Astrocyte of the spinal cord (primary cell): Measurements from ENCODE around the gene KCNIP4.

Source experiments
- DNase-seq: peaks from one replicate; pipeline ENCODE4 v3.0.0; 2011; ENCODE audit warnings: low read depth, low spot score
- H3K4me3 ChIP-seq: 2 replicates; pipeline ENCODE4 v1.5.1; 2011; ENCODE audit warnings: low read depth, mild to moderate bottlenecking, low read length, moderate library complexity
- CTCF ChIP-seq: IDR thresholded peaks from 2 replicates; pipeline ENCODE4 v1.5.1; 2012; ENCODE audit warnings: low read depth, mild to moderate bottlenecking, low read length, inconsistent platforms
- in situ Hi-C: cut with HindIII; loops from 2 replicates; pipeline ENCODE4 v1.10.0; 2017; ENCODE audit warnings: low sequenced_read_pairs

KCNIP4 gene

DNA sequence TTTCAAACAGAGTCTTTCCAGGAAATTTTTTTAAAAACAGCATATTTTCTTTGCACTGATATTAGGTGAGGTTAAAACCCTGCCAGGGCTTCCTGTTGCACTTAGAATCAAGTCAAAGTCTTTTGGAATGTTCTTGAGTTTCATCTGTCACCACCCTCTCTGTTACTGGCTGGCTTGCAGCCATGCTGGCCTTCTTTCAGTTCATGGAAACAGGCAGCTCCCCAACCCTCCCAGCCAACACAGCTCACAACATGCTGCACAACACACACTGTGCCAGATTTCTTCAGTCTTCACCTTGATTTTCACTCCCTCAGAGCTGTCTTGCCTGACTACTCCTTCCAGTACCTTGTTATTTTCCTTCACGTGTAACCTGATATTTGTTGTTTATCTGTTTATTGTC lies 129.5 kb downstream of the KCNIP4 start:
- peak; percentile 15 for DNase-seq
- in situ Hi-C loops: no loop called here
- TF ChIP-seq CTCF: no peak
- H3K4me3 ChIP-seq: no peak overlapping the region

DNA sequence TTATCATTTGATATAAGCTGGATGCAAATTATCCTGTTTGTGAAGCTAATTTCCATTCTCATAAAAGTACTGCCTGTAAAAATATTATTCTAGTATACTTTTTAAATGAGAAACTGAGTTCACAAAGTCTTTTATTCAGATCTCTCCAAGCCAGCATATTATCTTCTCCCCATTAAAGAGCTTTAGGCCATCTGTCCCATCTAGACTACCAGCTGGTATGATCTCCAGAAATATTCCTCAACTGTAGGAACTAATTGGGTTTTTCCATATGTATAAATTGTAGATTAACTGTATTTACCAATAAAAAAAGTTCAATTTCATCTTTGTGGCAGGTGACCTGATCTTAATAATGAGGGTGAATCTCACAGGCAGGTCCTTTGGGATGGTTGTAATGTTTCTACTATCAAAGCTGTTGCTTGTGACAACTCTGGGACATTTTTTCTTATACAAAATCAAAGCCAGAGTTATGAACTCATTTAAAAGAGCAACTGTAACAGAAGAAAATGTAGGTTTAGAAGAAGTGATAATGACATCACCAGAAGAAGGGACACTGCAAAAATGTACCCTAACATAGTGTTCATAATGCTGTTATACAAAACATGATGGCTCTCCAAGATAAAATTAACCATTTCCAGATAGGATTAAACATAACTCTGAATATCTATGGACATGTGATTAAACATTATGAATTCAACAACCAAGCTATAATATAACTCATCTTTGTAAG lies 132.8 kb downstream of the KCNIP4 start:
- in situ Hi-C loops: no loop called here

DNA sequence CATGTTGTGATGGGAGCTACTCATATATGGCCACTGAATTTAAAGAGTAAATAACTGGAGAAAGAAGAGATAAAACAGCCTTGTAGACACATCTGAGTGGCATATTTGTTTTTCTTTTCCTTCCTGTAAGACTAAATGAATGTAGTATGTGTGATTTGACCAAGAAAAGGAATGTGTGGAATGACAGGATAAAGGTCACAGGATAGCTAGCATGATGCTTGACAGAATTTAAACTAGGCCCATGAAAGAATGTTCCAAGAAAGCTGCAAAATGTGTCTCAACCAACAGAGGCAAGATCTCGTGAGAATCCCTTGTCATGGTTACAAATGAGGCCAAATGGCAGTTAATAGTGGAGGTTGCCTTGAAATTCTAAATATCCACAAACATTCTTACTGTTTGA lies 137.0 kb downstream of the KCNIP4 start:
- in situ Hi-C loops: no loop called here
- no peak overlapping the region for H3K4me3 ChIP-seq
- no peak for TF ChIP-seq CTCF
- DNase-seq: no peak

More for the DNA sequence above, 132.8 kb downstream of the KCNIP4 start:
- no peak overlapping the region for H3K4me3 ChIP-seq
- TF ChIP-seq CTCF: no peak
- no peak for DNase-seq

GRCh38 chr4:21806991-21807390 lies 141.6 kb downstream of the KCNIP4 start:
- in situ Hi-C loops: no loop called here
- DNase-seq: no peak
- TF ChIP-seq CTCF: no peak
- no peak overlapping the region for H3K4me3 ChIP-seq

DNA sequence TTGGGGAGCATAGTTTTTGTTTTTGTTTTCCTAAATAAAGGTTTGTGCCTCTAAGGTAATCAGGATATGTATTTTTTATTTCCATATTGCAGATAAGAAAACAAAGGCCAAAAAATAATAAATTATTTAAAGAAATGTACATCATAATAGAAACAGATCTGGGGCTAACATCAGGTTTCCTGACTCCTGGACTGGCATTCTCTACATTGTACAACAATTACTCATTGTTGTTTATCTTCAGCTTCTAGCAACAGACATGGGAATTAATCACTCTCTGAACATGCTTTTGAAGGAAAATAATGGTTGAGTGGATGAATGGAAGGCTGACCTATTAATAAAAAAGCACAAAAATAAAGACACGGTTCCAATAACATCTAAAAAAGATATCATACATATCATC lies 146.2 kb downstream of the KCNIP4 start:
- peak; percentile 54 for DNase-seq
- H3K4me3 ChIP-seq: no peak overlapping the region
- no peak for TF ChIP-seq CTCF
- in situ Hi-C loops: no loop called here

GRCh38 chr4:21801661-21802385 lies 146.7 kb downstream of the KCNIP4 start:
- in situ Hi-C loops: no loop called here
- DNase-seq: peak; percentile 47
- TF ChIP-seq CTCF: no peak
- no peak overlapping the region for H3K4me3 ChIP-seq
